GM18505 (cell line): ENCODE measurements around the gene SF3B3.
"Not testable (repeated sequence)": the region's sequence is repeated elsewhere in the genome, so short reads cannot be mapped to it uniquely, and the experiment has no call there.

Experiments
- ATAC-seq: cut with Tn5 transposase; IDR thresholded peaks from one replicate; pipeline ENCODE4 v1.9.1; 2021; ENCODE audit not compliant: unreplicated experiment
- POLR2A ChIP-seq: IDR thresholded peaks from 4 replicates; pipeline ENCODE4 v1.6.1; 2011; ENCODE audit warnings: borderline replicate concordance; ENCODE audit not compliant: insufficient read depth, insufficient read length; ENCODE audit errors: extremely low read depth

The SF3B3 gene

DNA sequence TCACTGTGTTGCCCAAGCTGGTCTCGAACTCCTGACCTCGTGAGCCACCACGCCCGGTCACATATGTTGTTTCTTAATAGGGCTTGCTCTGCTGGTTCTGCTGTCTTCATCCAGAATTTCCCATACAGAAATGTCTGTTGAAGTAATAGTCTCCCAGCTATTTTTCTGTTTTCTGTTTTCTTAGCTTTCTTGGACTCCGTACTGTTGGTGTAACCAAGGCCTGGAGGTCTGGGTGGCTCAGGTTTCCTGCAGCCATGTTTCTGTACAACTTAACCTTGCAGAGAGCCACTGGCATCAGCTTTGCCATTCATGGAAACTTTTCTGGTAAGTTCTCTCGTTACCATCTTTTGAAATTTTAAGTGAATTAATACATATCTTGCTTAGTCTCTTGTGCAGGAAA is 2.8 kb downstream of the SF3B3 start:
- TF ChIP-seq POLR2A = no peak
- no peak for ATAC-seq

- ATAC-seq = no peak
- no peak for TF ChIP-seq POLR2A
Observed at GRCh38 chr16:70527315-70527996, 3.8 kb downstream of the SF3B3 start.

GRCh38 chr16:70529051-70529777 is 5.6 kb downstream of the SF3B3 start:
- no peak for ATAC-seq
- TF ChIP-seq POLR2A = no peak

DNA sequence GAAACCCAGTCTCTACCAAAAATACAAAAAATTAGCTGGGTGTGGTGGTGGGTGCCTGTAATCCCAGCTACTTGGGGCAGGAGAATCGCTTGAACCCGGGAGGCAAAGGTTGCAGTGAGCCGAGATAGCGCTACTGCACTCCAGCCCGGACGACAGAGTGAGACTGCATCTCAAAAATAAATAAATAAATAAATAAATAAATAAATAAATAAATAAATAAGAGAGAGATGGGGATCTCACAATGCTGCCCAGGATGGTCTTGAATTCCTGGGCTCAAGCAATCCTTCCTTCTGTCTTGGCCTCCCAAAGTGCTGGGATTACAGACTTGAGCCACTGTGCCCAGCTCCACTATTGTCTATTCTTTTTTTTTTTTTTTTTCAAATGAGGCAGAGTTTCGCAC is 6.3 kb downstream of the SF3B3 start:
- not testable (repeated sequence) for ATAC-seq

DNA sequence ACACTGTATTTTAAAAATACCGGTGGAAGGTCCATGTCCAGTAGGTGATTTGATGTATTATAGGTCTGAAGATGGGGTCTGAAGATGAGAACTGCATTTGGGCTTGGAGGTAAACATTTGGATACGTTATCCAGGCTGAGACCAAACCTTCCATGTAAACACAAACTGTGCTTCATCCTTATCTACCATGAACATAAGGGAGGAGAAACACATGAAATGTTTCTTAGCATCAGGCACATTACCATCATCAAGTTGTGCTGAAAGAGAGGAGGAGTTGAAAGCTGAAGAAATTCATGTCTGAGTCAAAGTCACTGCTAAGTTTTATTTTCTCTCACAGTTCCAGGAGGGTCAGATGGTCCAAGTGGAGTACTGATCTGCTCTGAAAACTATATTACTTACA is 11.4 kb downstream of the SF3B3 start:
- no peak for ATAC-seq
- TF ChIP-seq POLR2A = no peak

DNA sequence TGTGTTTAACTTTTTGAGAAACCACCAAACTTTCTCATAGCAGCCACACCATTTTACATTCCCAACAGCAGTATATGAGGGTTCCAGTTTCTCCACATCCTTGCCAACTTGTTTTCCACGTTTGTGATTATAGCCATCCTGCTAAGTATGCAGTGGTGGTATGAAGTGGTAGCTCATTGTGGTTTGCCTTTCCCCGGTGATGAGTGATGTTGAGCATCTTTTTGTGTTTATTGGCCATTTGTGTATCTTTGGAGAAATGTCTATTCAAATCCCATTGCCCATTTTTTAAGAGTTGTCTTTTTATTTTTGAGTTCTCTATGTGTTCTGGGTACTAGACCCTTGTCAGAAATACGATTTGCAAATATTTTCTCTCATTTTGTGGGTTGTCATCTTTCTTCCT is 17.4 kb downstream of the SF3B3 start:
- TF ChIP-seq POLR2A = no peak
- no peak for ATAC-seq

- no peak for ATAC-seq
- no peak for TF ChIP-seq POLR2A
Observed at GRCh38 chr16:70544548-70544947, 20.9 kb downstream of the SF3B3 start.

DNA sequence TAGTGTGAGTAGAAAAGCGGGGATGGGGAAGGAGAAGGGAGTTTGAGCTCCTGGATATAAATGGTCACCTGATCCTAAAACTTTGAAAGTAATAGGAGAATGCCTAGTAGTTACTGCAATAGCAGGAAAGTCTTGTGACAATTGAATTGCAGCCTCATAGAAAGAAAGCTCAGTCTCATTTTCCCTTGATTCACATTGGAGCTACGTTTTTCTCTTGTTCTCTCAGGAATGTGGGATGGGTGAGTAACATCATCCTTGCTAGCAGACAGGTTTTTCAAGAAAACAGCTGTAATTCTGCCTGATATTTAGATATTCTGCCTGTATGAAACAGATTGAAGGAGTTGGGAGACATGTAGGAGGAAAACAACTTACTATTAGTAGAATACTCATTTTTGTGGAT is 25.3 kb downstream of the SF3B3 start:
- ATAC-seq = no peak
- TF ChIP-seq POLR2A = no peak

- no peak for ATAC-seq
Observed at GRCh38 chr16:70550082-70550481, 26.5 kb downstream of the SF3B3 start.

GRCh38 chr16:70551788-70552187 is 28.2 kb downstream of the SF3B3 start:
- no peak for ATAC-seq
- no peak for TF ChIP-seq POLR2A

More at GRCh38 chr16:70550082-70550481, 26.5 kb downstream of the SF3B3 start:
- no peak for TF ChIP-seq POLR2A

DNA sequence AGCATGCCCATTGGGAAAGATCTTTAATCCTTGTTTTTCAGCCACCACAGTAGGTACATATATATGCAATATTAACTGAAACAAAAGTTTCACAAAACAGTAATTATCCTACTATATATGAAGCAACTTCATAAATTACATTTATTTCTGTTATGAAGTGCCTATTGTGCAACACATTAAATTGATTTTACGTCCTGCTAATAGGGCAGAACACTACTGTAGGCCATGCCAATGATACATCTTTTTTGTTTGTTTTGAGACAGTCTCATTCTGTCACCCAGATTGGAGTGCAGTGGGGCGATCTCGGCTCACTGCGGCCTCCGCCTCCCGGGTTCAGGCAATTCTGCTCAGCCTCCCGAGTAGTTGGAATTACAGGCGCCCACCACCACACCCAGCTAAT is 29.1 kb downstream of the SF3B3 start:
- no peak for ATAC-seq
- TF ChIP-seq POLR2A = no peak

DNA sequence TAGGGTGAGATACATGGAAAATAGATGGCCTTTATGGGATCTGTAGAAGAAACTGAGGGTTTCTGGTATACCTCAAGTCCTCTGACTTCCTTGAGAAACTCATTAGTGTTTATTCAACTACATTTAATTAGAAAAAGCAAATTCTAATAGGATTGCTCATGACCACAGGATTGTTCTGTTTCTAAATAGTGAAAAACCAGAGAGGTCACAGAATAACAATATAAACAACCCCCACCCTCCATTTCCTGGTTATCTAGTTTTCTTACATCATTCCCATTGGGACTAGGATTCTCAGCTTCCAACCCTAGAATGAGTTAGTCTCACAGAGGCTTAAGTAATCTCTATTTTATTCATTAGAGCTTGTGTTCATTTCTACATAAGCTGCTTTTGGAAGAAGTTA is 30.0 kb downstream of the SF3B3 start:
- TF ChIP-seq POLR2A = no peak
- no peak for ATAC-seq

- ATAC-seq = no peak
- no peak for TF ChIP-seq POLR2A
Observed at GRCh38 chr16:70556063-70556462, 32.4 kb downstream of the SF3B3 start.

- no peak for ATAC-seq
Observed at GRCh38 chr16:70561623-70562022, 38.0 kb downstream of the SF3B3 start.

DNA sequence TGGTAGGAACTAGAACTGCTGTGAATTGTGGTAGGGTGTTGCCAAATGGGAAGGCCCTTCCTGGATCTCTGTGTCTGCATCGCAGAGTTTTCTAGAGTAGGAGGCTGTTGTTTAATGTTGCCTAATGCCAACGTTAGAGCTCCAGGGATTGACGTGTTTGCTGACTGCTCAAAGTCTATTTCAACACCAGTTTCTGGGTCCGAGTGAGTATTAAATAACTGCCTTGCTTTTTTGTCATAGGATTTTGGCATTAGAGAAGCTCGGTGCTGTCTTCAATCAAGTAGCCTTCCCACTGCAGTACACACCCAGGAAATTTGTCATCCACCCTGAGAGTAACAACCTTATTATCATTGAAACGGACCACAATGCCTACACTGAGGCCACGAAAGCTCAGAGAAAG is 40.0 kb downstream of the SF3B3 start:
- no peak for TF ChIP-seq POLR2A

More at GRCh38 chr16:70561623-70562022, 38.0 kb downstream of the SF3B3 start:
- no peak for TF ChIP-seq POLR2A

GRCh38 chr16:70565053-70565452 is 41.4 kb downstream of the SF3B3 start:
- no peak for ATAC-seq
- no peak for TF ChIP-seq POLR2A

More for the DNA sequence above, 40.0 kb downstream of the SF3B3 start:
- no peak for ATAC-seq
